HG02642 (cell line): ENCODE measurements around the gene COX7A2L.

Experiments
- ATAC-seq: cut with Tn5 transposase; IDR thresholded peaks from one replicate; pipeline ENCODE4 v1.9.1; 2021; ENCODE audit warnings: mild to moderate bottlenecking; ENCODE audit not compliant: unreplicated experiment, poor library complexity

Gene COX7A2L

GRCh38 chr2:42324244-42324643 lies 36.8 kb downstream of the COX7A2L start:
- ATAC-seq: no peak

- ATAC-seq: no peak
Observed at GRCh38 chr2:42321452-42322064, 39.5 kb downstream of the COX7A2L start.

GRCh38 chr2:42319265-42319664 lies 41.8 kb downstream of the COX7A2L start:
- no peak for ATAC-seq

- ATAC-seq: no peak
Observed at GRCh38 chr2:42317945-42318344, 43.1 kb downstream of the COX7A2L start.

GRCh38 chr2:42317486-42317885 lies 43.5 kb downstream of the COX7A2L start:
- ATAC-seq: no peak

- no peak for ATAC-seq
Observed at GRCh38 chr2:42316910-42317309, 44.1 kb downstream of the COX7A2L start.

GRCh38 chr2:42315844-42316470 lies 45.1 kb downstream of the COX7A2L start:
- no peak for ATAC-seq

GRCh38 chr2:42314892-42315468 lies 46.0 kb downstream of the COX7A2L start:
- no peak for ATAC-seq

- no peak for ATAC-seq
Observed at GRCh38 chr2:42312106-42312505, 48.9 kb downstream of the COX7A2L start.

- ATAC-seq: no peak
Observed at GRCh38 chr2:42310007-42310515, 51.0 kb downstream of the COX7A2L start.

GRCh38 chr2:42309366-42309765 lies 51.7 kb downstream of the COX7A2L start:
- no peak for ATAC-seq

- ATAC-seq: no peak
Observed at GRCh38 chr2:42307180-42307579, 53.8 kb downstream of the COX7A2L start.

- ATAC-seq: no peak
Observed at GRCh38 chr2:42304059-42304713, 56.8 kb downstream of the COX7A2L start.

GRCh38 chr2:42303252-42303651 lies 57.8 kb downstream of the COX7A2L start:
- ATAC-seq: no peak

GRCh38 chr2:42300527-42300926 lies 60.5 kb downstream of the COX7A2L start:
- no peak for ATAC-seq
